GM10248 (cell line): Measurements from ENCODE around the gene CDC42EP5.
A peak's percentile ranks its signal among the peaks of the same experiment; 100 is the strongest.

Source experiments
- CTCF ChIA-PET: fragments of 300-600 bp; sonication (Branson Sonifier 250); formaldehyde crosslinking; extraction: SDS; loops from one replicate; lab custom pipeline; 2021; ENCODE audit warnings: antibody characterized with exemption; lab: Yijun Ruan, JAX
- POLR2A ChIA-PET: fragments of 350-650 bp; sonication (Branson Sonifier 250); formaldehyde crosslinking; extraction: SDS; loops from one replicate; lab custom pipeline; 2020; ENCODE audit warnings: antibody characterized with exemption; lab: Yijun Ruan, JAX
- DNase-seq: peaks from one replicate; pipeline ENCODE4 v3.0.0; 2012; ENCODE audit errors: extremely low spot score
- TF ChIP-seq, protein P1 (sequence below): IDR thresholded peaks from 2 replicates; pipeline ENCODE4 v1.5.1; 2012; ENCODE audit warnings: mild to moderate bottlenecking, low read depth; ENCODE audit errors: extremely low read depth, missing control alignments, control extremely low read depth

Gene CDC42EP5

DNA sequence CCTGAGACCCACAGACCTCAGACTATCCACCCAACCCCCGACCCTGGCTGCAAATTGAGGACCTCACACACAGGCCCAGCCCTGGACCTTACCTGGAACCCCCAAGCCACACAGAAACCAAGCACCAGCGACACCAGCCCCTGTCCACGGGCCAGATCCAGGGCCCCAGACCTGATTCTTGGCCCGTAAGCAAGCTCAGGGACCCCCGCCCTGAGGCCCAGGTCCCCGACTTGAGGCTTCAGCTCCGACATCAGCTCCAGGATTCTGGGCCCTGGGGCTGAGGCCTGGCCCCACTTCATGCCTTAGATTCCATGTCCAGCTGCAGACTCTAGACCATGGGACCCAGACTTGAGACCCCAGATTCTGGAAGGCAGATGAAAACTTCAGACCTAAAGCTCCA is 51.6 kb downstream of the CDC42EP5 start:
- ChIA-PET POLR2A (no interaction called here), CTCF (no interaction called here)
- no peak for DNase-seq
- TF ChIP-seq, protein P1, sequence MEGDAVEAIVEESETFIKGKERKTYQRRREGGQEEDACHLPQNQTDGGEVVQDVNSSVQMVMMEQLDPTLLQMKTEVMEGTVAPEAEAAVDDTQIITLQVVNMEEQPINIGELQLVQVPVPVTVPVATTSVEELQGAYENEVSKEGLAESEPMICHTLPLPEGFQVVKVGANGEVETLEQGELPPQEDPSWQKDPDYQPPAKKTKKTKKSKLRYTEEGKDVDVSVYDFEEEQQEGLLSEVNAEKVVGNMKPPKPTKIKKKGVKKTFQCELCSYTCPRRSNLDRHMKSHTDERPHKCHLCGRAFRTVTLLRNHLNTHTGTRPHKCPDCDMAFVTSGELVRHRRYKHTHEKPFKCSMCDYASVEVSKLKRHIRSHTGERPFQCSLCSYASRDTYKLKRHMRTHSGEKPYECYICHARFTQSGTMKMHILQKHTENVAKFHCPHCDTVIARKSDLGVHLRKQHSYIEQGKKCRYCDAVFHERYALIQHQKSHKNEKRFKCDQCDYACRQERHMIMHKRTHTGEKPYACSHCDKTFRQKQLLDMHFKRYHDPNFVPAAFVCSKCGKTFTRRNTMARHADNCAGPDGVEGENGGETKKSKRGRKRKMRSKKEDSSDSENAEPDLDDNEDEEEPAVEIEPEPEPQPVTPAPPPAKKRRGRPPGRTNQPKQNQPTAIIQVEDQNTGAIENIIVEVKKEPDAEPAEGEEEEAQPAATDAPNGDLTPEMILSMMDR, result no peak

DNA sequence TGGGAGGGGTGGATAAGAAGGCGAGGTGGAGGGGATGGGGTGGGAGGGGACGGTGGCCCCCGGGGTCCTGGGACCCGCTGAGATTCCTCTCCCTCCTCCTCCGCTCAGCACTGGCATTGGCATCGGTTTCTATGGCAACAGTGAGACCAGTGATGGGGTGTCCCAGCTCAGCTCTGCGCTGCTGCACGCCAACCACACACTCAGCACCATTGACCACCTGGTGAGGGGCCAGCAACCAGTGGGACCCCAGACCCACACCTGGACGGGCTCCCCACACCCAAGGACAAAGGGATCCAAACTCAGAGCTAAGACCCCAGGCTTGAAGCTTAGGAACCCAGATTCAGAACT is 52.0 kb downstream of the CDC42EP5 start:
- TF ChIP-seq, protein P1, result no peak
- ChIA-PET POLR2A (no interaction called here), CTCF (no interaction called here)
- no peak for DNase-seq

DNA sequence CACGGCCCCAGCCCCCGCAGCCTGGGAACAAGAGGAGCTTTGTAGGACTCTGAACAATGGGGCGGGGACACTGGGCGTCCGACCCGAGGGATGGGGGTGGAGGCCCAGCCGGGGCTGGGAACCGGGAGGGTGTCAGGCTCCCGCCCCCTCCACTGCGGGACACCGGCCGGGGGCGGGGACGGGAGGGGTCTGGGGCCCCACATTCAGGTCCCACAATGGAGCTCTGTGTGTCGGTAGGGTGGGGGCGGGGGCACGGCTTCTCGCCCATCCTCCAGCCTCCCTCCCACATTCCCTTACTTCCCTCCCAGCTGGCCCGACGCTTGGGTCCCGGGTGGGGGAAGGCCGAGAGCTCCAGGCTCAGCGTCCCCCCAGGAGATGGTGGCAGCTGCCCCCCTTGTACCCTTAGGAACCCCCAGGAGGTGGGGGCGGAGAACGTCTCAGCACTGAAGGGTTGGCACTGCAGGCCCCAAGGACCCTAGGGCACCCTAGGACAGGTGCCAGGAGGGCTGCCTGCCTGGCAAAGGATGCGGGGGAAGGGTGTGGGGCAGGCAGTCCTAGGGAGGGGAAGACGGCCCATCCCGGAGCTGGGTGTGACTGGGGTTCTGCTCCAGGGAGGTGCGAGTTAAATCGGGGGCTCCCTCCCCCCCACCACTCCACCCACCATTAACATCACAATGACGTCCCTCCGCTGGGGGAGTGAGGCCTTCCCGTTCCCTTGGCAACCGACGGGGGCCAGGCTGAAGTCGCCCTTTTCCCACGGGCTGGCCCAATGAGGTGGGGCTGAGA is 52.5 kb downstream of the CDC42EP5 start:
- POLR2A ChIA-PET, result interaction anchor here (0.6 kb wide), 1 partner anchor 57 kb away, joined by 4 read pairs; no protein-coding TSS in a partner anchor
- CTCF ChIA-PET, result interaction anchor here (1.3 kb wide), 1 partner anchor 29 kb away, joined by 4 read pairs; no protein-coding TSS in a partner anchor
- DNase-seq, result no peak
- TF ChIP-seq, protein P1, result no peak

DNA sequence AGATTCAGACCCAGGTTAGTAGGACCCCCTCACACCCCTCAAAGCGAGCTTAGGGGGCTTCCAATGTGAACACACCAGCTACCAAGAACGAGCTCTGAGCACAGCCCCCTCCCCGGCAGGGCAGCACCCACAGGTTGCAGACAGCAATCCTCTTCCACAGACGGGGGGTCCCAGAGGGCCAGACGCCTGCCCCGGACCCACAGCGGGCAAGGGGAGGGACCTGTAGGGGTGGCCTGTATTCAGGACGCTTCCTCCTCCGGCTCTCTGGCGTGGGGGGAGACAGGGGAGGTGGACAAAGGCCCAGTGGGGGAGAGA is 53.1 kb downstream of the CDC42EP5 start:
- TF ChIP-seq, protein P1, result no peak
- DNase-seq, result no peak
- CTCF ChIA-PET, result interaction anchor here (1.0 to 1.3 kb wide), 2 partner anchors 8 to 29 kb away, joined by 4 read pairs; no protein-coding TSS in a partner anchor
- POLR2A ChIA-PET, result interaction anchor here (0.6 kb wide), 1 partner anchor 57 kb away, joined by 4 read pairs; no protein-coding TSS in a partner anchor

DNA sequence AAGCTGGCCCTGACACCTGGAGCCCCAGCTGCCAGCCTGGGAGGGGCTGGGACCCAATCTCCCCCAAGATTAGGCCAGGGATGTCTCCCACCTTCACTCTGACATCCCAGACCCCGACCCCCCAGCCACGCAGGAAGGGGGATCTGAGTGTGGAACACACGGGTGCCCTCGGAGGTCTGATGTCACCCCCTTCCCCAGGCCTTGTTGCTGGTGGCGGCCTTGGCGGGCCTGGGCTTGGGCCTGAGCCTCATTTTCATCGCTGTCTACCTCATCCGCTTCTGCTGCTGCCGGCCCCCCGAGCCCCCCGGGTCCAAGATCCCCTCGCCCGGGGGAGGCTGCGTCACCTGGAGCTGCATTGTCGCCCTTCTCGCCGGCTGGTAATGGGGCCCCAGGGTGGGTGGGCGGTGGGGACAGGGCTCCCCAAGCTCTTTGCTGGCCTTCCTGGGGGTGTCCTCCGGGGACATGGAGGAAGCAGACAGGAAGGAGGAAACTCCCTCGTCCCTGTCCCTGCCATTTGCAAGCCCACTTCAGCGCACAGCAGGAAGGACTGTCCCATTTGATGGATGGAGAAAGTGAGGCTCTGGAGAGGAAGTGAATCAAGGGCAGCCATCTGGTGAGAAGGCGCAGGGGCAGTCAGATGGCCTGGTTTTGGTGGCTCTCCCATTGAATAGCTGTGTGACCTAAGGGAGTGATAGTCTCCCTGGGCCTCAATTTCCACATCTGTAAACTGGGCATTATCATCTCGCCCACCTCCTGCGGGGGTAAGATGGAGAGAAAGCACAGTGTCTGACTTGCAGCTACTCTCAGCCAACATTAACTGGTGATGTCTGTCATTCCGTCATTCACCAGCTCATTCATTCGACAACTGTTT is 53.9 kb downstream of the CDC42EP5 start:
- ChIA-PET CTCF (interaction anchor here (0.8 to 1.3 kb wide), 3 partner anchors 9 to 154 kb away, joined by 3 to 4 read pairs (median 4); no protein-coding TSS in a partner anchor), POLR2A (no interaction called here)
- DNase-seq, result no peak
- TF ChIP-seq, protein P1, result no peak

DNA sequence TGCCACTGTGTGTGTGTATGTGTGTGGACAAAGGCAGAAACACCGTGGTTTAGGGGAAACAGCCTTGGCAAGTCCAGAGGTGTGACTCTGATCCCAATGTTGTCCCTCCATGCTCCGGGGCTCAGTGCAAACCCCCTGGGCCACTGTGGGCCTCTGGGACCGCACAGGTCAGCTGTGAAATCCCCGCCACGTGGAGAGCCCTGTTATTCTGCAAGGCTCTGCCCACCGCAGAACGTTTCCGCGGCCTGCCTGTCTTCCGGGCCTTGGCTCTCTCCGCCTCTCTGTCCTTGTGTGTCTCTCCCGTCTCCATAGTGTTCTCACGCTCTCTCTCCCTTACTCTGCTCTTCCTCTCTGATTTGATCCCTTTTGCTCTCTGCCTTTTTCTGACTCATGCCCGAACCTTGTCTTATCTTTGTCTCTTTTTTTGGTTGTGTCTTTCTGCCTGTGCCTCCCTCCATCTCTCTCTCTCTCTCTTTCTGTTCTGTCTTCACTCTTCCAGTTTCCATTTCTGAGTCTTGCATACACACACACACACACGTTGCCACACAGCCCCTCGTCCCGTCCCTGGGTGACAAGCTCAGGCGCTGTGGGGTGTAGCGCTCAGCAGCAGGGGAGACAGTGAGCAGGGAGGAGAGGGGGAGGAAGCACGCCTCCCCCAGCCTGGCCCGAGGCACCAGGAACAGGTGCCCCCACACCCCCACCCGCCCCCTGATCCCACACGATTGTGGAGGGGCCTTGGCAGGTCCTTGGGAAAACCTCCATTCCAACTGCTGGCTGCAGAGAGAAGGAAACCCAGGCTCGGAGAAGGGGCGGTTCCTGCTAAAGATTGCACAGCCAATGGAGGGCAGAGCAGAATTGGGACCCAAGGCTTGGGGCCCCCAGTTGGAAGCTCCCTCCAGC is 54.8 kb downstream of the CDC42EP5 start:
- ChIA-PET POLR2A (no interaction called here), CTCF (no interaction called here)

More for the DNA sequence above, 54.8 kb downstream of the CDC42EP5 start:
- TF ChIP-seq, protein P1, result no peak
- DNase-seq, result peak; percentile 71
